Neuron (in vitro differentiated cells): ENCODE results near the gene SPTBN1.
"Not testable (repeated sequence)": the region's sequence is repeated elsewhere in the genome, so short reads cannot be mapped to it uniquely, and the experiment has no call there.

ENCODE experiments used
- H2AFZ ChIP-seq: one replicate; pipeline ENCODE4 v1.6.1; 2013; ENCODE audit warnings: low read depth, mild to moderate bottlenecking, inconsistent platforms, low read length, moderate library complexity
- H3K27me3 ChIP-seq: one replicate; pipeline ENCODE4 v1.6.1; 2013; ENCODE audit warnings: low read length; ENCODE audit not compliant: insufficient read depth
- H3K36me3 ChIP-seq: one replicate; pipeline ENCODE4 v1.6.1; 2013; ENCODE audit warnings: low read length; ENCODE audit not compliant: insufficient read depth
- H3K4me1 ChIP-seq: one replicate; pipeline ENCODE4 v1.6.1; 2013; ENCODE audit warnings: low read length; ENCODE audit not compliant: insufficient read depth
- H3K4me3 ChIP-seq: 2 replicates; pipeline ENCODE4 v1.5.1; 2013; ENCODE audit warnings: mild to moderate bottlenecking, low read length, moderate library complexity
- H3K9me3 ChIP-seq: one replicate; pipeline ENCODE4 v1.6.1; 2013; ENCODE audit warnings: low read length

The SPTBN1 gene

GRCh38 chr2:54481686-54482085, 25.6 kb downstream of the SPTBN1 start:
- Histone ChIP-seq H3K9me3 (peaks cover 4% of the 10 kb centered on the region), H3K36me3 (no peaks in the 10 kb centered on the region), H3K4me1 (peaks cover 9% of the 10 kb centered on the region)

GRCh38 chr2:54482715-54483114, 26.6 kb downstream of the SPTBN1 start:
- Histone ChIP-seq H2AFZ (no peak overlapping the region), H3K36me3 (no peaks in the 10 kb centered on the region), H3K4me3 (no peak overlapping the region), H3K4me1 (peaks cover 9% of the 10 kb centered on the region), H3K9me3 (peaks cover 4% of the 10 kb centered on the region), H3K27me3 (no peaks in the 10 kb centered on the region)

More at GRCh38 chr2:54481686-54482085, 25.6 kb downstream of the SPTBN1 start:
- Histone ChIP-seq H3K4me3 (no peak overlapping the region), H3K27me3 (no peaks in the 10 kb centered on the region), H2AFZ (no peak overlapping the region)

GRCh38 chr2:54483426-54483825, 27.3 kb downstream of the SPTBN1 start:
- peaks cover 4% of the 10 kb centered on the region for H3K9me3 ChIP-seq
- H2AFZ ChIP-seq, result no peak overlapping the region
- no peaks in the 10 kb centered on the region for H3K27me3 ChIP-seq
- peaks cover 9% of the 10 kb centered on the region for H3K4me1 ChIP-seq
- H3K36me3 ChIP-seq, result no peaks in the 10 kb centered on the region
- no peak overlapping the region for H3K4me3 ChIP-seq

GRCh38 chr2:54485756-54486155, 29.6 kb downstream of the SPTBN1 start:
- H3K9me3 ChIP-seq, H3K4me1 ChIP-seq, H2AFZ ChIP-seq, H3K36me3 ChIP-seq, H3K27me3 ChIP-seq, H3K4me3 ChIP-seq: not testable (repeated sequence)

GRCh38 chr2:54486766-54487165, 30.6 kb downstream of the SPTBN1 start:
- H3K4me3 ChIP-seq, result no peak overlapping the region
- H3K4me1 ChIP-seq, result peaks cover 9% of the 10 kb centered on the region
- H2AFZ ChIP-seq, result no peak overlapping the region
- no peaks in the 10 kb centered on the region for H3K27me3 ChIP-seq
- H3K9me3 ChIP-seq, result peaks cover 4% of the 10 kb centered on the region
- H3K36me3 ChIP-seq, result no peaks in the 10 kb centered on the region

- H2AFZ ChIP-seq, result no peak overlapping the region
- no peaks in the 10 kb centered on the region for H3K9me3 ChIP-seq
- H3K27me3 ChIP-seq, result no peaks in the 10 kb centered on the region
- H3K36me3 ChIP-seq, result no peaks in the 10 kb centered on the region
- H3K4me3 ChIP-seq, result no peak overlapping the region
- H3K4me1 ChIP-seq, result peaks cover 2% of the 10 kb centered on the region
These were observed 34.7 kb downstream of the SPTBN1 start for GRCh38 chr2:54490863-54491262.

- H2AFZ ChIP-seq, result no peak overlapping the region
- no peaks in the 10 kb centered on the region for H3K27me3 ChIP-seq
- no peak overlapping the region for H3K4me3 ChIP-seq
- no peaks in the 10 kb centered on the region for H3K9me3 ChIP-seq
- H3K36me3 ChIP-seq, result no peaks in the 10 kb centered on the region
- peaks cover 2% of the 10 kb centered on the region for H3K4me1 ChIP-seq
These were observed 36.2 kb downstream of the SPTBN1 start for GRCh38 chr2:54492335-54492734.

GRCh38 chr2:54494087-54494486, 38.0 kb downstream of the SPTBN1 start:
- no peak overlapping the region for H2AFZ ChIP-seq
- H3K27me3 ChIP-seq, result no peaks in the 10 kb centered on the region
- no peaks in the 10 kb centered on the region for H3K36me3 ChIP-seq
- H3K4me3 ChIP-seq, result no peak overlapping the region
- no peaks in the 10 kb centered on the region for H3K9me3 ChIP-seq
- peaks cover 2% of the 10 kb centered on the region for H3K4me1 ChIP-seq

- Histone ChIP-seq H3K27me3 (no peaks in the 10 kb centered on the region), H3K4me1 (peaks cover 2% of the 10 kb centered on the region), H3K9me3 (no peaks in the 10 kb centered on the region), H2AFZ (no peak overlapping the region), H3K4me3 (no peak overlapping the region), H3K36me3 (no peaks in the 10 kb centered on the region)
These were observed 40.8 kb downstream of the SPTBN1 start for GRCh38 chr2:54496920-54497319.

- H2AFZ ChIP-seq, result no peak overlapping the region
- H3K4me1 ChIP-seq, result no peaks in the 10 kb centered on the region
- no peaks in the 10 kb centered on the region for H3K9me3 ChIP-seq
- no peaks in the 10 kb centered on the region for H3K27me3 ChIP-seq
- no peak overlapping the region for H3K4me3 ChIP-seq
- no peaks in the 10 kb centered on the region for H3K36me3 ChIP-seq
These were observed 41.9 kb downstream of the SPTBN1 start for GRCh38 chr2:54497763-54498680.

- no peaks in the 10 kb centered on the region for H3K27me3 ChIP-seq
- no peak overlapping the region for H2AFZ ChIP-seq
- H3K4me1 ChIP-seq, result no peaks in the 10 kb centered on the region
- H3K4me3 ChIP-seq, result no peak overlapping the region
- no peaks in the 10 kb centered on the region for H3K9me3 ChIP-seq
- H3K36me3 ChIP-seq, result no peaks in the 10 kb centered on the region
These were observed 43.5 kb downstream of the SPTBN1 start for GRCh38 chr2:54499661-54500060.

- H3K36me3 ChIP-seq, result no peaks in the 10 kb centered on the region
- no peaks in the 10 kb centered on the region for H3K4me1 ChIP-seq
These were observed 44.5 kb downstream of the SPTBN1 start for GRCh38 chr2:54500404-54501205.

GRCh38 chr2:54502731-54503130, 46.6 kb downstream of the SPTBN1 start:
- no peaks in the 10 kb centered on the region for H3K27me3 ChIP-seq
- H3K4me3 ChIP-seq, result no peak overlapping the region
- H3K9me3 ChIP-seq, result no peaks in the 10 kb centered on the region
- H3K4me1 ChIP-seq, result no peaks in the 10 kb centered on the region
- H2AFZ ChIP-seq, result no peak overlapping the region
- no peaks in the 10 kb centered on the region for H3K36me3 ChIP-seq

More at GRCh38 chr2:54500404-54501205, 44.5 kb downstream of the SPTBN1 start:
- H3K4me3 ChIP-seq, result no peak overlapping the region
- H2AFZ ChIP-seq, result no peak overlapping the region
- no peaks in the 10 kb centered on the region for H3K27me3 ChIP-seq
- H3K9me3 ChIP-seq, result no peaks in the 10 kb centered on the region
